GM23338 (cell line): ENCODE measurements around the gene SLC24A4. TPM values are rescaled to one million over a fixed set of nuclear protein-coding genes. Genes with fewer than 3 reads are reported as not detected.

Experiments used
- ATAC-seq: fragments of 200-7000 bp; cut with Tn5 transposase; 3 replicates; pipeline ENCODE4 v1.9.1; 2020
- DNase-seq: peaks from one replicate; pipeline ENCODE4 v3.0.0-alpha.2; 2015; ENCODE audit warnings: low spot score
- H2AFZ ChIP-seq: fragments of 200-600 bp; sonication (generic); 2 replicates; pipeline ENCODE4 v1.8.0; 2016; ENCODE audit warnings: antibody characterized with exemption, mild to moderate bottlenecking, moderate library complexity
- H3F3A ChIP-seq: fragments of 200-600 bp; sonication (generic); replicated peaks from 2 replicates; pipeline ENCODE4 v1.8.0; 2017; ENCODE audit warnings: antibody characterized with exemption, mixed run types, low read depth
- H3K27ac ChIP-seq: fragments of 200-600 bp; sonication (generic); 2 replicates; pipeline ENCODE4 v1.6.1; 2016; ENCODE audit warnings: low read depth
- H3K27me3 ChIP-seq: fragments of 200-600 bp; sonication (generic); 2 replicates; pipeline ENCODE4 v1.8.0; 2016; ENCODE audit warnings: mild to moderate bottlenecking, mixed run types, moderate library complexity; ENCODE audit not compliant: insufficient read depth
- H3K36me3 ChIP-seq: fragments of 200-600 bp; sonication (generic); 2 replicates; pipeline ENCODE4 v1.8.0; 2016; ENCODE audit warnings: mild to moderate bottlenecking; ENCODE audit not compliant: insufficient read depth
- H3K4me1 ChIP-seq: fragments of 200-600 bp; sonication (generic); 2 replicates; pipeline ENCODE4 v1.8.0; 2016; ENCODE audit warnings: mild to moderate bottlenecking, moderate library complexity; ENCODE audit not compliant: insufficient read depth
- H3K4me2 ChIP-seq: fragments of 200-600 bp; sonication (generic); 2 replicates; pipeline ENCODE4 v1.7.1; 2017; ENCODE audit warnings: mixed run types
- H3K4me3 ChIP-seq: fragments of 200-600 bp; sonication (generic); 2 replicates; pipeline ENCODE4 v1.6.1; 2016; ENCODE audit warnings: mixed run types
- H3K79me2 ChIP-seq: fragments of 200-600 bp; sonication (generic); replicated peaks from 2 replicates; pipeline ENCODE4 v1.8.0; 2017; ENCODE audit warnings: mild to moderate bottlenecking; ENCODE audit not compliant: insufficient read depth
- H3K9me2 ChIP-seq: fragments of 200-600 bp; sonication (generic); 2 replicates; pipeline ENCODE4 v1.8.0; 2017; ENCODE audit not compliant: insufficient read depth
- H4K20me1 ChIP-seq: fragments of 200-600 bp; sonication (generic); replicated peaks from 2 replicates; pipeline ENCODE4 v1.8.0; 2017; ENCODE audit warnings: mild to moderate bottlenecking; ENCODE audit not compliant: insufficient read depth
- H3K27ac Mint-ChIP-seq: 2 replicates; pipeline ENCODE4 v1.8.0; 2020; ENCODE audit warnings: inconsistent platforms, mild to moderate bottlenecking, moderate library complexity, mixed read lengths
- H3K27me3 Mint-ChIP-seq: 3 replicates; pipeline ENCODE4 v1.8.0; 2022; ENCODE audit warnings: low read depth, mild to moderate bottlenecking, moderate library complexity, mixed read lengths, inconsistent platforms; ENCODE audit not compliant: insufficient read depth, poor library complexity
- H3K36me3 Mint-ChIP-seq: 3 replicates; pipeline ENCODE4 v1.8.0; 2021; ENCODE audit warnings: low read depth, mild to moderate bottlenecking, inconsistent platforms, moderate library complexity, mixed read lengths
- H3K4me1 Mint-ChIP-seq: 3 replicates; pipeline ENCODE4 v1.8.0; 2020; ENCODE audit warnings: mild to moderate bottlenecking, inconsistent platforms, mixed read lengths
- H3K4me3 Mint-ChIP-seq: 3 replicates; pipeline ENCODE4 v1.8.0; 2021; ENCODE audit warnings: moderate library complexity, mild to moderate bottlenecking, inconsistent platforms, mixed read lengths
- H3K9me3 Mint-ChIP-seq: 3 replicates; pipeline ENCODE4 v1.8.0; 2020; ENCODE audit warnings: moderate library complexity, mild to moderate bottlenecking, inconsistent platforms, mixed read lengths
- EZH2 ChIP-seq: fragments of 200-600 bp; sonication (generic); IDR thresholded peaks from one replicate; pipeline ENCODE4 v1.8.0; 2017; ENCODE audit warnings: antibody characterized with exemption, mild to moderate bottlenecking, low read depth; ENCODE audit not compliant: unreplicated experiment
- POLR2AphosphoS5 ChIP-seq: IDR thresholded peaks from 2 replicates; pipeline ENCODE4 v1.6.1; 2016; ENCODE audit warnings: antibody characterized with exemption, low read depth
- ZNF114 ChIP-seq: fragments of 250-450 bp; sonication (Bioruptor Pico); IDR thresholded peaks from 2 replicates; pipeline ENCODE4 v1.5.0; 2020; ENCODE audit warnings: mild to moderate bottlenecking, moderate library complexity
- polyA plus RNA-seq: library from polyadenylated mRNA; unstranded; fragments of >200 nt; fragmentation: Nextera tagmentation; extraction: Ambion mirVana; gene quantifications from 2 replicates; pipeline ENCODE4 v1.2.1, GENCODE V29; 2016
- total RNA-seq: library from RNA; depleted of rRNA; stranded (reverse); fragments of >200 nt; shearing (Covaris generic); gene quantifications from 2 replicates; pipeline ENCODE4 v1.2.3, GENCODE V29; 2014
- TF ChIP-seq, protein P1 (sequence below): fragments of 250-450 bp; sonication (Bioruptor Pico); IDR thresholded peaks from 2 replicates; pipeline ENCODE4 v1.5.0; 2020; ENCODE audit warnings: mild to moderate bottlenecking, moderate library complexity
- TF ChIP-seq, protein P2 (sequence below), 2 experiments: fragments of 200-600 bp in 1 of 2; sonication (generic) in 1 of 2; conservative IDR thresholded peaks; 2 replicates each; pipeline versions ENCODE4 v1.5.1 to v1.6.1; 2016 to 2017; ENCODE audit warnings: antibody characterized with exemption in 2 of 2, low read depth in 2 of 2, mild to moderate bottlenecking in 2 of 2, moderate library complexity in 1 of 2

Gene SLC24A4
- total and polyA plus RNA-seq, 2 experiments from 2014 or later: 0.06 to 0.38 TPM

DNA sequence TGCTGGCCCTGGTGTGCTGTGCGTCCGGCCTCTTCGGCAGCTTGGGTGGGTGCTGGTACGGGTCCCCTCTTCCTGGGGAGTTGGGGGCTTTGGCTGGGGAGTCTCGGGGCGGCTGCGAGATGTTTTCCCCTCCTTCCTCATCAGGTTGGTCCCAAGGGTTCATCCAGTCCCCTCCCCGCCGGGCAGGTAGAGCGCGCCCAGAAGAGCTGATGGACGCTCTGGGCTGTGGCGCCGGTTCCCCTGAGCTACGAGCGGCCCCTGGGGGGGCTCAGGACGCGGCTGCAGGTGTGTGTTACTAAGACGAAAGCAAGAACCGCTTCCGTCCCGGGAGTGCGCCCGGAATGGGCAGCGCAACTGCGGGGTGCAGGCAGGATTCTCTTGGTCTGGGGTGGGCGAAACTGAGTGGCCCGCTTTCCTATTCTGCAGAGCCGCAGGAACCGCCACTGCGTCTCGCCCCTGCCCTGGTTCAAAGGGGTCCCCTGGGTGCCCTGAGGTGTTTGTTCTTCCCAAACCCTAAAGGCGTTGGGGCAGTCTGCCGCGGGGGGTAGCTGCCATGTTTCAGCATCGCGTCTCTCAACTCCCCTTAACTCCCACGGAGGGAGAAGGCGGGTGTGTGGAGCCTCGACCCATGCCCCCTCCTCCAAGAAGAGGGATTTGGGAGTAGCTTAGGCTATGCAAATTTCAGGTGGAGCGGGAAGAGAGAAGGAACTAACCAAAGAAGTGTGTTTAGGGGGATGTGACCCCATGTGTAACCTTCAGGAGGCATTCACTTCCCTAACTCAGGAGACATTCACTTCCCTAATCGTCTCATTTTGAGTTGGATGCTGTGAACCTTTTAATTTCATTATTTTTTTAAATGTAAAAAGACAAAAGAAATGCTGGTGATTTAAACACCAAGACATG is 1.2 kb downstream of the SLC24A4 start:
- no peaks in the 10 kb centered on the region for H3K36me3 ChIP-seq
- H3K9me3 Mint-ChIP-seq: no peaks in the 10 kb centered on the region
- DNase-seq (peak; percentile 50), ATAC-seq (peak; percentile 27)
- H3K4me3 ChIP-seq: peak overlapping the region; percentile 73
- peaks cover 53% of the 10 kb centered on the region for H3K27me3 Mint-ChIP-seq
- peaks cover 10% of the 10 kb centered on the region for H3K4me1 Mint-ChIP-seq
- H3K27ac ChIP-seq: no peak overlapping the region
- no peak overlapping the region for H3K27ac Mint-ChIP-seq
- peaks cover 9% of the 10 kb centered on the region; the same call in 1 of the 2 replicates for H4K20me1 ChIP-seq
- no peaks in the 10 kb centered on the region for H3K36me3 Mint-ChIP-seq
- H3K4me1 ChIP-seq: peaks cover 9% of the 10 kb centered on the region; the same call in 1 of the 2 replicates
- peaks cover 76% of the 10 kb centered on the region for H3K27me3 ChIP-seq
- H3K4me2 ChIP-seq: peak overlapping the region; percentile 92
- H3K9me2 ChIP-seq: no peaks in the 10 kb centered on the region
- peak overlapping the region; percentile 73 for H3K4me3 Mint-ChIP-seq
- no peaks in the 10 kb centered on the region for H3F3A ChIP-seq
- no peaks in the 10 kb centered on the region for H3K79me2 ChIP-seq
- H2AFZ ChIP-seq: peak overlapping the region; percentile 99
- TF ChIP-seq EZH2: peak; percentile 82
- TF ChIP-seq, protein P1, sequence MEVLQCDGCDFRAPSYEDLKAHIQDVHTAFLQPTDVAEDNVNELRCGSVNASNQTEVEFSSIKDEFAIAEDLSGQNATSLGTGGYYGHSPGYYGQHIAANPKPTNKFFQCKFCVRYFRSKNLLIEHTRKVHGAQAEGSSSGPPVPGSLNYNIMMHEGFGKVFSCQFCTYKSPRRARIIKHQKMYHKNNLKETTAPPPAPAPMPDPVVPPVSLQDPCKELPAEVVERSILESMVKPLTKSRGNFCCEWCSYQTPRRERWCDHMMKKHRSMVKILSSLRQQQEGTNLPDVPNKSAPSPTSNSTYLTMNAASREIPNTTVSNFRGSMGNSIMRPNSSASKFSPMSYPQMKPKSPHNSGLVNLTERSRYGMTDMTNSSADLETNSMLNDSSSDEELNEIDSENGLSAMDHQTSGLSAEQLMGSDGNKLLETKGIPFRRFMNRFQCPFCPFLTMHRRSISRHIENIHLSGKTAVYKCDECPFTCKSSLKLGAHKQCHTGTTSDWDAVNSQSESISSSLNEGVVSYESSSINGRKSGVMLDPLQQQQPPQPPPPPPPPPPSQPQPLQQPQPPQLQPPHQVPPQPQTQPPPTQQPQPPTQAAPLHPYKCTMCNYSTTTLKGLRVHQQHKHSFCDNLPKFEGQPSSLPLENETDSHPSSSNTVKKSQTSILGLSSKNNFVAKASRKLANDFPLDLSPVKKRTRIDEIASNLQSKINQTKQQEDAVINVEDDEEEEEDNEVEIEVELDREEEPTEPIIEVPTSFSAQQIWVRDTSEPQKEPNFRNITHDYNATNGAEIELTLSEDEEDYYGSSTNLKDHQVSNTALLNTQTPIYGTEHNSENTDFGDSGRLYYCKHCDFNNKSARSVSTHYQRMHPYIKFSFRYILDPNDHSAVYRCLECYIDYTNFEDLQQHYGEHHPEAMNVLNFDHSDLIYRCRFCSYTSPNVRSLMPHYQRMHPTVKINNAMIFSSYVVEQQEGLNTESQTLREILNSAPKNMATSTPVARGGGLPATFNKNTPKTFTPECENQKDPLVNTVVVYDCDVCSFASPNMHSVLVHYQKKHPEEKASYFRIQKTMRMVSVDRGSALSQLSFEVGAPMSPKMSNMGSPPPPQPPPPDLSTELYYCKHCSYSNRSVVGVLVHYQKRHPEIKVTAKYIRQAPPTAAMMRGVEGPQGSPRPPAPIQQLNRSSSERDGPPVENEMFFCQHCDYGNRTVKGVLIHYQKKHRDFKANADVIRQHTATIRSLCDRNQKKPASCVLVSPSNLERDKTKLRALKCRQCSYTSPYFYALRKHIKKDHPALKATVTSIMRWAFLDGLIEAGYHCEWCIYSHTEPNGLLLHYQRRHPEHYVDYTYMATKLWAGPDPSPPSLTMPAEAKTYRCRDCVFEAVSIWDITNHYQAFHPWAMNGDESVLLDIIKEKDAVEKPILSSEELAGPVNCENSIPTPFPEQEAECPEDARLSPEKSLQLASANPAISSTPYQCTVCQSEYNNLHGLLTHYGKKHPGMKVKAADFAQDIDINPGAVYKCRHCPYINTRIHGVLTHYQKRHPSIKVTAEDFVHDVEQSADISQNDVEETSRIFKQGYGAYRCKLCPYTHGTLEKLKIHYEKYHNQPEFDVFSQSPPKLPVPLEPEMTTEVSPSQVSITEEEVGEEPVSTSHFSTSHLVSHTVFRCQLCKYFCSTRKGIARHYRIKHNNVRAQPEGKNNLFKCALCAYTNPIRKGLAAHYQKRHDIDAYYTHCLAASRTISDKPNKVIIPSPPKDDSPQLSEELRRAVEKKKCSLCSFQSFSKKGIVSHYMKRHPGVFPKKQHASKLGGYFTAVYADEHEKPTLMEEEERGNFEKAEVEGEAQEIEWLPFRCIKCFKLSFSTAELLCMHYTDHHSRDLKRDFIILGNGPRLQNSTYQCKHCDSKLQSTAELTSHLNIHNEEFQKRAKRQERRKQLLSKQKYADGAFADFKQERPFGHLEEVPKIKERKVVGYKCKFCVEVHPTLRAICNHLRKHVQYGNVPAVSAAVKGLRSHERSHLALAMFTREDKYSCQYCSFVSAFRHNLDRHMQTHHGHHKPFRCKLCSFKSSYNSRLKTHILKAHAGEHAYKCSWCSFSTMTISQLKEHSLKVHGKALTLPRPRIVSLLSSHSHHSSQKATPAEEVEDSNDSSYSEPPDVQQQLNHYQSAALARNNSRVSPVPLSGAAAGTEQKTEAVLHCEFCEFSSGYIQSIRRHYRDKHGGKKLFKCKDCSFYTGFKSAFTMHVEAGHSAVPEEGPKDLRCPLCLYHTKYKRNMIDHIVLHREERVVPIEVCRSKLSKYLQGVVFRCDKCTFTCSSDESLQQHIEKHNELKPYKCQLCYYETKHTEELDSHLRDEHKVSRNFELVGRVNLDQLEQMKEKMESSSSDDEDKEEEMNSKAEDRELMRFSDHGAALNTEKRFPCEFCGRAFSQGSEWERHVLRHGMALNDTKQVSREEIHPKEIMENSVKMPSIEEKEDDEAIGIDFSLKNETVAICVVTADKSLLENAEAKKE (CRISPR knock-in tag): no peak
- no peak for TF ChIP-seq ZNF114

DNA sequence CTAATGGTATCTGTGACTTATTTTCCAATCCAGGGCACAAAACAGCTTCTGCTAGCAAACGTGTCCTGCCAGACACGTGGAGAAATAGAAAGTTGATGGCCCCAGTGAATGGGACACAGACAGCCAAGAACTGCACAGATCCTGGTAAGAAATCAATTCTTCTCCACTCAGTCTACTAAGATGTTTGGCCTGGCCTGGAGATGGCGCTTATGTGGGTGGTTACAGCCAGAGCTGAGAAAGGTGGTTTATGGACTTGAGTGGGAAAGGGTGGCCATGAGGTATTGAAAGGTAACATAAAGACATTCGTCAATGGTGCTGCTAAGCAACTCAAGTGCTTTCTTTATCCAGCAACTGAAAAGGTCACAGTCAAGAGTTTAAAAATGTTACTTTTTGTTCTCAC is 2.9 kb downstream of the SLC24A4 start:
- H3K27me3 ChIP-seq: peaks cover 64% of the 10 kb centered on the region
- H3K27ac ChIP-seq: no peak overlapping the region
- no peaks in the 10 kb centered on the region for H3F3A ChIP-seq
- H2AFZ ChIP-seq: no peak overlapping the region
- TF ChIP-seq, protein P2, sequence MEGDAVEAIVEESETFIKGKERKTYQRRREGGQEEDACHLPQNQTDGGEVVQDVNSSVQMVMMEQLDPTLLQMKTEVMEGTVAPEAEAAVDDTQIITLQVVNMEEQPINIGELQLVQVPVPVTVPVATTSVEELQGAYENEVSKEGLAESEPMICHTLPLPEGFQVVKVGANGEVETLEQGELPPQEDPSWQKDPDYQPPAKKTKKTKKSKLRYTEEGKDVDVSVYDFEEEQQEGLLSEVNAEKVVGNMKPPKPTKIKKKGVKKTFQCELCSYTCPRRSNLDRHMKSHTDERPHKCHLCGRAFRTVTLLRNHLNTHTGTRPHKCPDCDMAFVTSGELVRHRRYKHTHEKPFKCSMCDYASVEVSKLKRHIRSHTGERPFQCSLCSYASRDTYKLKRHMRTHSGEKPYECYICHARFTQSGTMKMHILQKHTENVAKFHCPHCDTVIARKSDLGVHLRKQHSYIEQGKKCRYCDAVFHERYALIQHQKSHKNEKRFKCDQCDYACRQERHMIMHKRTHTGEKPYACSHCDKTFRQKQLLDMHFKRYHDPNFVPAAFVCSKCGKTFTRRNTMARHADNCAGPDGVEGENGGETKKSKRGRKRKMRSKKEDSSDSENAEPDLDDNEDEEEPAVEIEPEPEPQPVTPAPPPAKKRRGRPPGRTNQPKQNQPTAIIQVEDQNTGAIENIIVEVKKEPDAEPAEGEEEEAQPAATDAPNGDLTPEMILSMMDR (conservative IDR thresholded peaks at IDR 0.05; ENCODE audit: low read depth in 2 of 2): peak; percentile 19 to 53; a peak in 2 of 4 replicates
- TF ChIP-seq POLR2AphosphoS5: no peak
- H3K4me3 ChIP-seq: no peak overlapping the region
- Mint-ChIP-seq H3K4me1 (peaks cover 10% of the 10 kb centered on the region), H3K36me3 (no peaks in the 10 kb centered on the region), H3K4me3 (no peak overlapping the region), H3K27me3 (peaks cover 49% of the 10 kb centered on the region), H3K27ac (no peak overlapping the region), H3K9me3 (no peaks in the 10 kb centered on the region)
- no peak for DNase-seq
- H3K4me1 ChIP-seq: peaks cover 9% of the 10 kb centered on the region; the same call in 1 of the 2 replicates
- ATAC-seq: no peak
- no peaks in the 10 kb centered on the region for H3K79me2 ChIP-seq
- H4K20me1 ChIP-seq: peaks cover 9% of the 10 kb centered on the region; the same call in 1 of the 2 replicates
- no peaks in the 10 kb centered on the region for H3K9me2 ChIP-seq
- H3K36me3 ChIP-seq: no peaks in the 10 kb centered on the region
- no peak overlapping the region for H3K4me2 ChIP-seq
